OCI-M1 (cell line): ENCODE results near the gene HAUS7.

Source experiments
- DNase-seq: peaks from one replicate; lab custom pipeline; 2025; lab: John Stamatoyannopoulos, UW

The HAUS7 gene

DNA sequence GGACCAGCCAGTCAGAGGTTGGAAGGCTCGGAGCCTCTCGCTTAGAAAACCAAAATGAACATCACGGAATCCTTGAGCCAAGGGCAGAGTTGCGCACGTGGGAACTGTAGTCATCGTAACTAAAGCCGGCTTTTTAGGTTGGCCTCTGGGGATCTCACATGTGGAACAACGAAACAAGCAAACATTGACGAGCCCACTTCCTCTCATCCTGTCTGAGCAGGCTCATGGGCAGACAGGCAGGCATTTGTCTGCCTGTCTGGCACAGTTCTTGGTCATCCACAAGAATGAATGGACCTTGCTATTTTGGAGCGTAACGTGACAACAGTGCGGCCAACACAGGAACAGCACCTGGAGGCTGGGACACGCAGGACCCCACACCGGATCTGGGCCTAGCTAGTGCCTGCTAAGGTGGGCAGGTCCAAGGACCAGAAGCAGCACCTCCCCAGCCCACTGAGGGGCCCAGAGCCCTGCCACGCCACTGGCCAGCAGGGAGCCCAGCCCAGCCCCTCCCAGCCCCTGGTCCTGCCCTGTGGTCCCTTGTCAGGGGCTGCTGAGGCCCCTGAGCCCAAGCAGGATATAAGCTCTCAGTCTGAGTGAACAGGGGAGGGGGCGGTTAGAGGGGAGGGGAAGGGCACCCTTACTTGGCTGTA, 15.3 kb downstream of the HAUS7 start:
- DNase-seq = no peak

DNA sequence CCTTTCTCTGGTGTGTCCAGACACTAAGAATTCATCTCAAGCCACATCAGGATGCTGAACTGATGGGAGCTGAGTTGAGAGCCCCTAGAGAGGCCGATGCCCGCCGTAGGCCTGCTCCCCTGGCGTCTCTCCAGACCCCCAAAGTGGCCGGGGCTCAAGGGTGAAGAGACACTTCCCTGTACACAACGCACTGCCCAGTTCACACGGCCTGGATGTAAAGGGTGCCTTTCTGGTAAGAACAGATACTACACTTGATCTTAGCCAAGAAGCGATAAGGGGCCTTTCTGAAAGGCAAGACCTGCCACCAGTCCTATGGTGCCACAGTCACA, 19.5 kb downstream of the HAUS7 start:
- no peak for DNase-seq

DNA sequence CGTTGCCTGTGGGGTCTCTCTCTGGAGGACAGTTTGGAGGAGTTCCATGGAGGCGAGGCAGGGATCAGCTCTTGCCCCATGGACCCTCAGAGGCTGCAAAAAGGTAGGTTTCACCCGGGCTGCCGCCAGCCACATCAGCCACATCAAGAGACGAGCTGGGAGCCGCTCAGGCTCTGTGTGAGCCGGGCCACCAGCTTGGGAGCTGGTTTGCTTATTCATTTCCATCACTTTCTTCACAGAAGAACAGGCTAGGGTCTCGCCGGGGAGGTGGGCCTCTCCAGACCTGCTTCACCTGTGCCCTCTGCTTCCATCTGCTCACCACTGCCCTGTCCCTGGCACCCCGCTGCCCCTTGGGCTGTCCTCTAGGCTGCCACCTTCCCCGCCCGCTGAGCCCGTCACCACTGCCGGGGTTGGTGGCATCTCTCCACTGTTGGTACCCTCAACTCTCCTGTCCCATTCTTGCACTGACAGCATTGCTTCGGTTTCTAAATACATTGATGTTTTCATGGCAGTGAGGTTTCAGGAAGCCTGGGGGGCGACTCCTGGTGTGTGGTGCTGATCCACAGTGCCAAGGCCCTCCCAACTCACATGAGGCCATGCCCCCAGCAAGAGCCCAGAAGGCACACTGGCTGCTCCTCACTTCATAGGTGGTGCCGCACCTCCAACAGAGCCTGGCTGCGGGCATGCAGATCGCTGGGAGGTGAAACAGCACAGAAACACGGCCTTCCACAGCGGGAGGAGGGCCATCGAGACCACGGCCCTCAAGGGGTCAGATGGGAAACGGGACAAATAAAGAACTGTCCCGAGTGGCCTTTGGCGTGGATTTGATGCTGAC, 20.0 kb downstream of the HAUS7 start:
- no peak for DNase-seq

DNA sequence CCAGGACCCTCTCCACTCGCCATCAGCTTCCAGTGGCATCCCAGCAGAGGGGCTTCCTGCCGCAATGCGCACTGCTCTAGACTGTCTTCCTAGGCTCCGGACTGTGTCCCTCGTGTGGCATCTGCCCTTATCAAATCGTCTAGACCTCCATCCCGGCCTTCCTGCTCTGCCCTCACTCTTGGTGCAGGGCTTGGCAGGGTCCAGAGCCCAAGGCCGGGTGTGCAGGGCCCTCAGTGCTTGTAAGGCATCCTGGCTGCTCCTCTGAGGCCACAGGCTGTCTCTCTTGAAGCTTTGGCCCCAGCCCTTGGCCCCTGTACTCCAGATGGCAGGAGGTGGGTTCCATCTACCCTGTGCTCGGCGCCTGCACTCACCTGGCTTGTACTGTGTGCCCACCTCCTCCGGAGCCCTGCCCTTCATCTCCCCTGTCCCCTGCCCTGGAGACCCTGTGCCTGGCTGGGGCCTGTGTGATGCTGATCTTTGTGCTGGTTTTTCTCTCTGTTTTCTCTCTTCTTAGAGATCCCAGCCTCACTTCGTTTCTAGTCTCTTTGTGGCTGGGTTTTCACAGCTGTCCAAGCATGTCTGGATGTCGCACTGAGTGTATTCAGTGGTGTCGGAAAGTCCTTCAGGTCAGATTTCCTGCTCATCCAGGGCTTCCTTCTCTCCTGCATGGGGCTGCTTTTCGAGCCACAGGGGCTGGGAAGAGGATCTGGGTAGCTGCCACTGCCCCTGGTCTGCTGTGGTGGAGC, 20.8 kb downstream of the HAUS7 start:
- no peak for DNase-seq

DNA sequence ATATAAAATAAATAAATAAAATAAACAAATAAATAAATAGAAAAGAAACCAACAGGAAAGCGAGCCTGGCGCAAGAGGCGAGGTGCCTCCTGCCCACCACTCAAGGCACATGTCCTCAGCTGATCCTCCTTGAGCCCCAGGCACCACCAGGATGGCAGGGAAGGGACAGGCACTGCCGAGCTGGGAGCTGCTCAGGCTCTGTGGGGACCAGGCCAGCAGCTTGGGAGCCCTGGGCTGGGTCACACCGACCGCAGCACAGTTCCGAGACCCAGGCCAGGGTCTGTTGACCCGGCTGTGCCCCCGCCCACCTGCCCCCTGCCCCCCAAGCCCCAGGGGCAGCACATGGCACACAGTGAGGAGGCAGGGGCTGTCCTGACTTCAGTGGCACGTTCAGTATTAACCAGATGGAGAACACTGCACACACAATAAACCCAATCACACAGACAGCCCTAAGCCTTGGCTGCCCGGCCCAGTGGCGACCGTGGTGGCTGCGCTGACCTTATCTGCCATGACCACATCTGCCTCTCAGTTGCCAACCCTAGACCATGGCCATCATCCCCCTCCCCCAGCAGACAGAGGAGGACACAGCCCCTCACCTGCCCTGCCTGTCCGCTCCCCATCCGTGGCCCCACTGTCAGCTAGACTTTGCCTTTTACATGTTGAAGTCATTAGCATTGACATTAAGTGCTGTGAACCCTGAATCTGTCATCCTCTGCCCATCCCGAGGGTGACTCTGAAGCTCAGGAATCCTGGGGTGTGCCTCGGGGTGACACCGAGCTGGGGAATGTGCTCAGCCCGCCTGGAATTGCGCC, 21.6 kb downstream of the HAUS7 start:
- no peak for DNase-seq

DNA sequence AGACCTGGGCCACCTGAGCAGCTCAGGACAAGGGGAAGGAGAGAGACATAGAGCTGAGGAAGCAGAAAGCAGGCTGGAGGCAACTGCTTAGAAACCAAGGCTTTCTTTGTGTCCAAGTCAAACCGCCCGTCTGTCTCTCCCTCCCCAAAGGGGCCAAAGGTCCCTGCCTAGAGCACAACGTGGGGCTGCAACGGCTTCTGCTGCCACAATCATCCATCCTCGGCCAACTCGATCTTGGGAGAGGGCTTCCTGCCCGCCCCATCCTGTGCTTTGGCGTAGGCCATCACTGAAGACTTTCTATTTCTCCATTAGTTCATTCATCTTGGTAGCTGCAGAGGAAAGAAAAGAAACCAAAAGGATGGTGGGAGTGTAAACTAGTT, 22.8 kb downstream of the HAUS7 start:
- DNase-seq = no peak

DNA sequence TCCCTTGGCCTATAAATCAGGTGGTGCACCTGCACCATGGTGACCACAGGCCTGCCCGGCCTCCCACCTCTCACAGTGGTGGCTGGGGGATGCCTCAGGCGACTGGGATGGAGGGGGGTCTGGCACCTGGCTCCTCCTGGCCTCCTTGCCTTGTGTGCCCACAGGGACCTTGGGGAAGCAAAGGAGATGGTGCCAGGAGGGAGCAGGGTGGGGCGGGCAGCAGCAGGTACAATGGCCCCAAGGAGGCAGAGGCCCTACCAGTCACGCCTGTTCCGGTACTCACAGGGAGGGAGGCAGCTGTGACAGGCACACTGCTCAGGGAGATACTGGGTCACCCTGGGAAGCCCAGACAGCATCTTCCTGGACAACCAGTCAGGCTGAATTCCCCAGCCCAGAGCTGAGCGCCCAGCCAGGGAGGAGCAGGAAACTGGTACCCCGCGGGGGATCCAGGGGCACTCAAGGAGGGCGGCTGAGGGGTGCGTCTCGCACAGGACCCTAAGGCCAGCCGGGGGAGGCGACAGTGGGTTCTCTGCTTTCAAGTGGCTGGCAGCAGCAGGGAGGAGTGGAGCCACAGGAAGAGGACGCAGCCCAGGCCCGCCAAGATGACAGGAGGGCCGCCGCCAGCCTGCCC, 23.3 kb downstream of the HAUS7 start:
- DNase-seq = no peak

DNA sequence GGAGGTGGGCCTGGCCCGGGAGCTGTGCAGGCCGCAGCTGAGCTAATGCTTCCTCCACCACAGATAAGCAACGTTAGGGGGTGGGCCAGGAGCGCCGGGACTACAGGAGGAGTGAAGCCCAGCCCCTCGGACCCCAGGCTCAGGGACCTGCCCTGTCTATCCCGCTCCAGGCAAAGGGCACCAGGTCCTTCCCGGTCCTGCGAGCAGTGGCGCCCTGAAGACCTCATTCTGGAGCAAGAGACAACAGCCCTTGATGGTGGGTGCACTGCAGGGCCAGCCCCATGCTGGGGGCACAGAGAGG, 23.8 kb downstream of the HAUS7 start:
- DNase-seq = no peak

DNA sequence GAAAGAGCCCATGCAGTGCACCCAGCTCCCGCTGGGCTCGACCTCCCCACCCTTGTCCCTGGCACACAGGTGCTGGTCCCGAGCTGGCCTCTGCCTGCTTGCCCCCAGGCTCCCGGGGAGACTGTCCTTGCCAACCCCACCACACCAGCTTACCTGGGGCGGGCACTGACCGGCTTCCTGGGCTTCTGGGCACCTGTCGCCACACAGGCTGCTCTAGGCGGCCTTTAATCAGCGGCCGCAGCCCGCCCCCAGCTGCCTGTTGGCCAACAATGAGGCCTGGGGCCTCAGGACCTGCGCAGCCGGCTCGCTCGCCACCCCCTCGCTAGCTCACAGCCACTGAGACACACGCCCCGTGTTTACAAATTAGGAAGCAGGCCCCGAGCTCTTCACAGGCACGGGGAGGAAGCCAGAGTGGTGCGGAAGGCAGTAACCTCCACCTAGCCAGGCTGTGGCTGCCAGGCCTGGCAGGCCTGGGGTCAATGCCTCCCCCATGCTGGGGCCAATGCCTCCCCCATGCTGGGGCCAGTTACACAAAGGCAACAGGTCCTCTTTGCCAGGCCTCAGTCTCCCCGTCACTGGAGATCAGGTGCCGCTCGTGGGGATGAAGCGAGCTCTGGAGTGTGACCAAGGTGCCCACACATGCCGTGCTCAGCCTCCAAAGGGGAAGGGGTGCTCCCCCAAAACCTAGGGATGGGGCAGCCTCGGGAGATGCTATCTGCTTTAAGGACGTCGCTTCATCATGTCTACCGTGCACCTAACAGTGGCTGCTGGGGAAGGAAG, 24.3 kb downstream of the HAUS7 start, which contains the start of gene TREX2:
TREX2 (minus strand) TSS at position 201 of the 780 bp plus-strand sequence. CDS start 626 bp downstream, outside the sequence.
- DNase-seq = no peak

DNA sequence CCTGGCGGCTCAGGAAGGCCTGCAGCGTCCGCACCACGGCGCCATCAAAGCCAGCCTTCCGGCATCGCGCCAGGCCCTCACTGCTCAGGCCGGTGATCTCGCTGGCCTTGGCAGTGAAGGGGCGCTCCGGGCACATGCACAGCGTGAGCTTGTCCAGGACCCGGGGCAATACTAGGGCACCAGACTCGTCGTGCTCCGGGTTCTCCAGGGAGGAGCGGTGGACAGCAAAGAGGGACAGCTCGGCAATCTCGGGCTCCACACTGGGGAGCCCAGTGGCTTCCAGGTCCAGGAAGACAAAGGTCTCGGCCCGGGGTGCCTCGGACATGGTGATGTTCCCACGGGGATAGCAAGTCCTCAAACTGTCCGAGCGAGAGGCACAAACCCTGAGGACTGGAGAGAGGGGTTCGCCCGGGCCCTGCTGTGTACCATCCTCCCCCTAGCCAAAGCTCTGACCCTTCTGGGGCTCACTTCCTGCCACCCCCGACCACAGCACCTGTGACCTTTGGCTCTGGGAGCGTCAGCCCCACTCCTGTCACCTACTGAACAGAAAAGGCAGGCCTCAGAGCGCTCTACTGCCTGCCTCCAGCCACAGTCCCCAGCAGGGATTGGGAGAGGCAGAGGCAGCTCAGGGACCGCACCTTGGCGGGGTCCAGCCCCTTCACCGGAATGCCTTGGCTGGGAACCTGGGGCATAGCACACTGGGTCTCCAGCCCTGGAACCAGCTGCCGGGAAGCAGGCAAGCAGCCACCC, 25.1 kb downstream of the HAUS7 start:
- no peak for DNase-seq

DNA sequence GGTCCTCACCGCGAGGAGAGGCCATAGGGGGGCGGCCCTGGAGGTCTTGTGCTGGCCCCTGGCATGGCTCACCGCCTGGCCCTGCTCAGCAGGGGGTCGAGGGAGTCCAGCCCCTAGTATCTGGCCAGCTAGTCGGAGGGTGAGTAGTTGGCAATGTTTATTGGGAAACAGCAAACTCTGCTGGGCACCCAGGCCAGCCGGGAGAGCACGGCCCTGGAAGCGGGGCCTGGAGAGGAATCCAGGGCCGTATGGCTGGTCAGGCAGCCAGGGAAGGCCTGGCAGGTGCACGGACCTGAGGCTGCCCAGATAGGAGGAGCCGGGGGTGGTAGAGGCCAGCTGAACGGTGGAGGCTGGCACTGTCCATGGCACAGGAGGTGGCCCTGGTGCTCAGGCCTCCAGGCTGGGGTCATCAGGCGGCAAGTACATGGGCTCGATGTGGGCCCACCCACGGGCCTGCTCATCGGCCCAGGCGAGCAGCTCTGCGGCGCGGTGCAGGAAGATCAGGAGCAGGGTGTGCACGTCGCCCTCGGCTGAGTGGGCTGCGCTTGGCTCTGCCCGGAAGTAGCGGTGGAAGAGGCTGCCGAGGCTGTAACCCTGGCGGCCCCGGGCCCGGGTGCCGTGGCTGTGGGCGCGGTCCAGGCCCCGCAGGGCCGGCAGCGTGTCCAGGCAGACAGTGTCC, 25.9 kb downstream of the HAUS7 start:
- no peak for DNase-seq

DNA sequence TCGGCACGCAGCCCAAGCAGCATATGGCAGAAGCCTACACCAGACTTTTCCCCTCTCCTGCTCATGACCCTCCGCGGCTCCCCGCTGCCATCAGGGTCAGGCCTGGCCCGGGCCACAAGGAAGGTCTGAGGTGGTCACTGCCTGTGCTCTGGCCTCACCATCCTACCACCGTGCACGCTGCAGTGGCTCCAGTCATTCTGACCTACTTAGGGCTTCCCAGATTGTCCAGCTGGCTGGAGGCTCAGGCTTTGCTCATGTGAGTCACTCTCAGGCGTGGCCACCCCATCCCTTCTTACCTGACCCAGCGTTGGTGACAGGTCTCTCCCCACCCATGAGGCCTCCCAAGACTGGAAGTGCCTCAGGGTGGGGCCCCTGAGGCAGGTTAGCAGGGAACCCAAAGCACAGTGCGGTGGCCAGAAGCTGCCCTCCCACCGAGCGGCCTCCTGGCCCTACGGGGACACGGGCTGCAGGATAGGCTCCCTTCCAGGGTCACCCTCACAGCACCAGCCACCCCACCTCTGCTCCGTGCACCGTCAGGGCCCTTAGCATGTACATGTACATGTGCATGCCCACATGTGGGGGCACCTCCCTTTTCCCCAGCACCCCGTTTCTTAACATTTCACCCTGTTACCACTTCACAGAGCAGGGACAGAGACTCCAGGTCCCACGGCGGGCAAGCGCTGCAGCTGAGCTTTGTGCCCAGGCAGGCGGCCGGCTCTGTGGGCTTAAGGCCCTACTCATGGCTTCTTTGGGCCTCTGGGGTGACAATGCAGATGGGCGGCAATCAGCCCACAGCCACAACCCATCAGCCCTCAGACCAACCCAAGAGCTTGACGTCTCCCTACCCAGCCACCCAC, 26.7 kb downstream of the HAUS7 start:
- no peak for DNase-seq

DNA sequence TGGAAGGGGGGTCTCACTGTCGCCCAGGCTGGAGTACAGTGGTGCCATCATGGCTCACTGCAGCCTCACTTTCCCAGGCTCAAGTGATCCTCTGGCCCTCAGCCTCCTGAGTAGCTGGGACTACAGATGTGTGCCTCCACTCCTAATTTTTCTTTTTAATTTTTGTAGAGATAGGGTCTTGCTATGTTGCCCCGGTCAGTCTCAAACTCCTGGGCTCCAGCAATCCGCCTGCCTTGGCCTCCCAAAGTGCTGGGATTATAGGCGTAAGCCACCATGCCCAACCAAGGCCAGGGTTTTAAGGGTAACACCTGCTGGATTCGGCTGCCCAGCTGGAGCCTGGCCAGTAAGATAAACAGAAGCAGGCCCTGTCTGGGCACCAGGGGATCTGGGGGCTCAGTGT, 27.9 kb downstream of the HAUS7 start:
- DNase-seq = no peak

DNA sequence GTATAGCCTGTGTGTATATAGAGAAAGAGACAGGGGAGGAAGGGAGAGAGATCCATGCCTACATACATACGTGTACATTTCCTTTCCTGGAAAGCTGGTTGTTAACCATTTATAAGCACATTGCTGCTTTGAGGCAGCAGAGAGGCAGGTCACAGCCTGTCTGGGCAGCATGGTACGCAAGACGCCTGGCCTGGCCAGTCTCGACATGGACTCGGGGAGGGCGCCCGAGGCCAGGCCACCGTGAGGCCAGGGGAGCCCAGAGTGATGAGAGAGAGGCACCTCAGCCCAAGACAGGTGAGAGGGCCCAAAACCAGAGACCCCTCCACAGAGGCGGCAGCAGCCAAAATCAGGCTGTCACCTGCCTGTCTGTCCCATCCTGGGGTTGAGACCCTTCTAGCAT, 28.4 kb downstream of the HAUS7 start:
- DNase-seq = no peak

DNA sequence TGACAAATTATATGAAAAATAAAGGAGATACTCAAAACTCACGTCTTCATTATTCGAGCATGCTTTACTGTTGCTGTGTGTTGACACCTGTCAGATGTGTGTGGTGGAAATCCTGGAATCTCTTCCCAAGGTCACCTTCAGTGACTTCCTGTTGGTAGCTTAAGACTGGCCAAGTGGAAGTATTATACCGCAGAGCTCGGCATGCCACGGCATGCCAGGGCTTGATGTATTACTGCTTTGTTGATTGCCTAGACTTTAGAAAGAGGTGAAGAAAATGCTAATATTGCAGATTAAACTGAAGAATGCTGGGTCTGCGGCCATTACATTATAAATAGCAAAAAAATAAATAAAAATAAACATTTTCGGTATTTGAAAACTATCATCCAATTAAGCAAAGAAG, 29.1 kb downstream of the HAUS7 start:
- no peak for DNase-seq

DNA sequence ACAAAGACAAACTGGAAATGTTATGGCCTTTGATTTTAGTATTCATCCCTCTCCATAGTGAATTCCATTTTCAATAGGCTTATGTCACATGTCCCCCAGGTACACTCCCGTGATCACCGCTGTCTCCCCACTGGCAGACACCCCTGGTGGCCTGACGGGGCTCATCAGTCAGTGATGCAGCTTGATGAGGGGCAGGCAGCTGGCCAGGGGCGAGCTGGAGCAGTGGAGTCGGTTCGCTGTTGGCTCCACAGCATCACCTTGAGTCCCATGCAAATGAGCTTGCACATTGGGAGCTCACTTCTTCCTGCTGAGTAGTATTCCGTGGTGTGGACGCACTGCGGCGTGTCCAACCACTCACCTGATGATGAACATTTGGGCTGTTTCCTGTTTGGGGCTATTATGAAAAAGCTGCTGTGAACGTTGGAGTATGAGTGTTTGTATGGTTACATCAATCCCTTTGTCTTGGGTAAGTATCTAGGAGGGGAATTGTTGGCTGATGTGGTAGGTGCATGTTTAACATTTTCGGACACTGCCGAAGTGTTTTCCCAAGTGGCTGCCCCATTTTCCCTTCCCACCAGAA, 29.7 kb downstream of the HAUS7 start:
- no peak for DNase-seq

DNA sequence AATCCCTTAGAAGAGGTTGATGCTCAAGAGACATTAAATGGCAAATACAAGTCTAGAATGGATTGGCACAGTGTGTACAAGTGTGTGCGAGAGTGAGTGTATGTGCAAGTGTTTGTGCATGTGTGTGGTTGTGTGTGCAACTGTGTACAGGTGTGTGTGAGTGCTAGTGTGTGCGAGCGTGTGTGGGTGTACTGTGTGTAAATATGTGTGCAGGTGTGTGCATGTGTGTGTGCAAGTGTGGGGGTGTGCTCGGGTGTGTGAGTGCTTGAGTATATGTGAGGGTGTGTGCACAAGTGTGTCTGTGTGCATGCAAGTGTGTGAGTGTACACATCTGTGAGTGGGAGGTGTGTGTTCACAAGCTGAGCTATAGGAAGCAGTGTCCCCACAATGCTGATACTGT, 30.4 kb downstream of the HAUS7 start:
- DNase-seq = no peak

DNA sequence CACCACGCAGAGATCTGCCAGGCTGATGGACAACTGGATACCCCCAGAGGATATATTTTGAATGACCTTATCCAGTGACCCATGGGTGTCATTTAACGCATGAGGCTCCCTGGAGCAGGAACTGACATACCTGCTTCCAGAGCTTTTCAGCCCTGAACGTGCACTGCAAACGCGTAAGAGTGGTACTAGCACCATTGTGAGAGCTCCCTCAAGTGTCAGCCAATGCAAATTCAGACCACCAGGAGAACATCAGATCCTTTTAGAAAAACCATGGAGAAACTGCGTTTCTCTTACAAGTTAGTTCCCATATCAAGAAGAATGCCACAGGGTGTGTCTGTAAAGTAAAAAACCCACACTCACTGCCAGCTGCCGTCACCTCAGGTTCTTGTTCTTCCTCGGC, 31.8 kb downstream of the HAUS7 start:
- DNase-seq = peak; percentile 44

DNA sequence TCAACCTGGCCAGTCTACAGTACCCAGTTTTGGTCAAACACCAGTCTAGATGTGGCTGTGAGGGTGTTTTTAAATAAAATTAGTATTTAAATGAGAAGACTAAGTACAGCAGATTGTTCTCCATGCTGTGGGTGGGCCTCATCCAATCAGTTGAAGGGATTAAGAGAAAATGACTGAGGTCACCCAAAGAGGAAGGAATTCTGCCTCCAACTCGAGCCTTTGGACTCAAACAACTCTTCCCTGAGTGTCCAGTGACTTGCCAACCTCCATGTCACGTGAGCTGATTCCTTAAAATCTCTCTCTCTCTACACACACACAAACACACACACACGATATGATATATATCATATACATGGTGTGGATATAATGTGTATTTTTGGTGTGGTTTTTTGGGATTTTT, 34.5 kb downstream of the HAUS7 start:
- no peak for DNase-seq
